SK-N-SH (cell line): ENCODE results near the gene UTP4. TPM values are rescaled to one million over a fixed set of nuclear protein-coding genes. Genes with fewer than 3 reads are reported as not detected.

Experiments
- CTCF ChIA-PET: fragments of 300-600, 350-600 bp; formaldehyde crosslinking; extraction: SDS; loops from one replicate; lab custom pipeline; 2021; lab: Yijun Ruan, JAX
- POLR2A ChIA-PET: fragments of 350-600 bp; sonication (Branson Sonifier 250); formaldehyde crosslinking; extraction: SDS; loops from one replicate; lab custom pipeline; 2020; ENCODE audit warnings: antibody characterized with exemption, inconsistent platforms; lab: Yijun Ruan, JAX
- DNase-seq: peaks from one replicate; pipeline ENCODE4 v3.0.0; 2012
- H2AFZ ChIP-seq: fragments of 200-600 bp; sonication (generic); 2 replicates; pipeline ENCODE4 v1.8.1; 2016; ENCODE audit warnings: antibody characterized with exemption, mild to moderate bottlenecking, low read depth
- H3F3A ChIP-seq: fragments of 200-600 bp; sonication (generic); replicated peaks from 2 replicates; pipeline ENCODE3; 2016; ENCODE audit warnings: antibody characterized with exemption, mild to moderate bottlenecking; ENCODE audit not compliant: insufficient read depth
- H3K27ac ChIP-seq, 2 experiments: fragments of 200-500 bp in 1 of 2; fragments of 200-600 bp in 1 of 2; sonication (Bioruptor generic) in 1 of 2; sonication (generic), shearing (Covaris generic) in 1 of 2; 2 replicates each; pipeline versions ENCODE4 v1.5.1 to v1.6.1; 2014 to 2016; ENCODE audit warnings: low read depth in 2 of 2, inconsistent platforms in 1 of 2, low read length in 1 of 2, mild to moderate bottlenecking in 1 of 2, mixed read lengths in 1 of 2
- H3K27me3 ChIP-seq: fragments of 200-600 bp; sonication (generic), shearing (Covaris generic); 2 replicates; pipeline ENCODE4 v1.6.1; 2016; ENCODE audit warnings: mixed run types; ENCODE audit not compliant: insufficient read depth
- H3K36me3 ChIP-seq, 2 experiments: fragments of 200-500 bp in 1 of 2; fragments of 200-600 bp in 1 of 2; sonication (Bioruptor generic) in 1 of 2; sonication (generic) in 1 of 2; replicated peaks in 1 of 2; 2 replicates each; pipeline versions ENCODE3 to v1.5.1; 2014 to 2016; ENCODE audit warnings: low read length in 1 of 2, mild to moderate bottlenecking in 1 of 2; ENCODE audit not compliant: insufficient read depth in 2 of 2, control insufficient read depth in 1 of 2
- H3K4me1 ChIP-seq, 2 experiments: fragments of 200-500 bp in 1 of 2; fragments of 200-600 bp in 1 of 2; sonication (Bioruptor generic) in 1 of 2; sonication (generic), shearing (Covaris generic) in 1 of 2; 2 replicates each; pipeline versions ENCODE4 v1.5.1 to v1.6.1; 2014 to 2016; ENCODE audit warnings: low read depth in 1 of 2, low read length in 1 of 2, mixed run types in 1 of 2; ENCODE audit not compliant: insufficient read depth in 2 of 2, control insufficient read depth in 1 of 2
- H3K4me2 ChIP-seq: fragments of 200-600 bp; sonication (generic), shearing (Covaris generic); 2 replicates; pipeline ENCODE4 v1.6.1; 2017; ENCODE audit warnings: mixed run types
- H3K4me3 ChIP-seq, 2 experiments: fragments of 200-500 bp in 1 of 2; fragments of 200-600 bp in 1 of 2; sonication (Bioruptor generic) in 1 of 2; sonication (generic), shearing (Covaris generic) in 1 of 2; 2 replicates each; pipeline versions ENCODE4 v1.5.1 to v1.8.1; 2014 to 2016; ENCODE audit warnings: low read depth in 2 of 2, inconsistent platforms in 1 of 2, low read length in 1 of 2, mild to moderate bottlenecking in 1 of 2, mixed read lengths in 1 of 2, moderate library complexity in 1 of 2
- H3K79me2 ChIP-seq: fragments of 200-600 bp; sonication (generic); 2 replicates; pipeline ENCODE4 v1.8.1; 2017; ENCODE audit warnings: mild to moderate bottlenecking; ENCODE audit not compliant: insufficient read depth
- H3K9ac ChIP-seq: fragments of 200-600 bp; sonication (generic); 2 replicates; pipeline ENCODE4 v1.6.1; 2017; ENCODE audit warnings: mixed run types
- H3K9me2 ChIP-seq: fragments of 200-600 bp; sonication (generic); 2 replicates; pipeline ENCODE4 v1.6.1; 2017; ENCODE audit warnings: mixed run types
- H3K9me3 ChIP-seq: fragments of 200-600 bp; sonication (generic); 2 replicates; pipeline ENCODE4 v1.6.1; 2017; ENCODE audit warnings: mixed run types, mild to moderate bottlenecking, moderate library complexity
- H4K20me1 ChIP-seq: fragments of 200-600 bp; sonication (generic); 2 replicates; pipeline ENCODE4 v1.6.1; 2017; ENCODE audit warnings: mild to moderate bottlenecking, mixed run types; ENCODE audit not compliant: insufficient read depth
- CHD2 ChIP-seq: fragments of 150-350 bp; IDR thresholded peaks from 2 replicates; pipeline ENCODE4 v1.6.1; 2018; ENCODE audit warnings: low read length; ENCODE audit not compliant: partially characterized antibody
- EP300 ChIP-seq, 2 experiments: IDR thresholded peaks; 2 replicates each; pipeline versions ENCODE4 v1.4.0 to v1.6.1; 2012; ENCODE audit warnings: borderline replicate concordance in 1 of 2, low read depth in 1 of 2, low read length in 1 of 2
- FOXM1 ChIP-seq: IDR thresholded peaks from 2 replicates; pipeline ENCODE4 v1.4.0; 2012; ENCODE audit warnings: low read depth, mild to moderate bottlenecking
- GABPA ChIP-seq: IDR thresholded peaks from 2 replicates; pipeline ENCODE4 v1.4.0; 2012; ENCODE audit warnings: low read depth, mild to moderate bottlenecking
- JUND ChIP-seq: IDR thresholded peaks from 2 replicates; pipeline ENCODE4 v1.4.0; 2012
- MAX ChIP-seq: IDR thresholded peaks from 2 replicates; pipeline ENCODE4 v1.4.0; 2012; ENCODE audit warnings: low read depth
- PBX3 ChIP-seq: IDR thresholded peaks from 2 replicates; pipeline ENCODE4; 2012
- POLR2AphosphoS5 ChIP-seq: IDR thresholded peaks from 2 replicates; pipeline ENCODE4 v1.6.1; 2012; ENCODE audit warnings: low read depth, low read length
- RAD21 ChIP-seq: IDR thresholded peaks from 2 replicates; pipeline ENCODE4 v1.6.1; 2012; ENCODE audit warnings: mild to moderate bottlenecking, low read length
- RCOR1 ChIP-seq: fragments of 150-350 bp; IDR thresholded peaks from 2 replicates; pipeline ENCODE4 v1.6.1; 2017; ENCODE audit warnings: antibody characterized with exemption, low read length
- RFX5 ChIP-seq: IDR thresholded peaks from 2 replicates; pipeline ENCODE4 v1.6.1; 2012; ENCODE audit warnings: mild to moderate bottlenecking, improper control_type of control experiment, low read length
- RXRA ChIP-seq: IDR thresholded peaks from 2 replicates; pipeline ENCODE4 v1.4.0; 2012; ENCODE audit warnings: low read depth, mild to moderate bottlenecking, borderline replicate concordance
- SMC3 ChIP-seq: IDR thresholded peaks from 2 replicates; pipeline ENCODE4 v1.6.1; 2012; ENCODE audit warnings: low read depth, low read length, improper control_type of control experiment
- TAF1 ChIP-seq: IDR thresholded peaks from 2 replicates; pipeline ENCODE4 v1.6.1; 2012; ENCODE audit warnings: low read depth, mild to moderate bottlenecking, low read length, moderate library complexity, borderline replicate concordance
- TCF12 ChIP-seq: IDR thresholded peaks from 2 replicates; pipeline ENCODE4 v1.4.0; 2012
- TEAD4 ChIP-seq: IDR thresholded peaks from 2 replicates; pipeline ENCODE4 v1.4.0; 2012; ENCODE audit warnings: mild to moderate bottlenecking, borderline replicate concordance; ENCODE audit not compliant: insufficient read depth
- USF1 ChIP-seq: IDR thresholded peaks from 2 replicates; pipeline ENCODE4 v1.4.0; 2012; ENCODE audit warnings: low read depth, borderline replicate concordance
- ZBTB33 ChIP-seq: IDR thresholded peaks from 2 replicates; pipeline ENCODE4 v1.4.0; 2012; ENCODE audit warnings: low read depth, borderline replicate concordance
- WGBS: methylation state at CpG from one replicate; pipeline ENCODE4 v1.1.6; 2017; ENCODE audit warnings: low lambda C conversion rate; 5-methylcytosine and 5-hydroxymethylcytosine counted together
- polyA plus RNA-seq, 3 experiments: library from polyadenylated mRNA; depleted of rRNA; stranded (reverse); fragments of >200 nt; gene quantifications; 2 replicates each; pipeline ENCODE4 v1.2.3, GENCODE V29; 2012
- TF ChIP-seq, protein P1 (sequence below): fragments of 200-600 bp; sonication (generic); IDR thresholded peaks from 2 replicates; pipeline ENCODE4 v1.6.1; 2017; ENCODE audit warnings: antibody characterized with exemption, mild to moderate bottlenecking, moderate library complexity
- TF ChIP-seq, protein P2 (sequence below): fragments of 150-350 bp; IDR thresholded peaks from 2 replicates; pipeline ENCODE4 v1.6.1; 2017; ENCODE audit warnings: antibody characterized with exemption, low read length, low read depth, borderline replicate concordance

The UTP4 gene
- polyA plus RNA-seq, 1 of the 3 experiments (the other 2 are of a cell fraction): 66.5 TPM

DNA sequence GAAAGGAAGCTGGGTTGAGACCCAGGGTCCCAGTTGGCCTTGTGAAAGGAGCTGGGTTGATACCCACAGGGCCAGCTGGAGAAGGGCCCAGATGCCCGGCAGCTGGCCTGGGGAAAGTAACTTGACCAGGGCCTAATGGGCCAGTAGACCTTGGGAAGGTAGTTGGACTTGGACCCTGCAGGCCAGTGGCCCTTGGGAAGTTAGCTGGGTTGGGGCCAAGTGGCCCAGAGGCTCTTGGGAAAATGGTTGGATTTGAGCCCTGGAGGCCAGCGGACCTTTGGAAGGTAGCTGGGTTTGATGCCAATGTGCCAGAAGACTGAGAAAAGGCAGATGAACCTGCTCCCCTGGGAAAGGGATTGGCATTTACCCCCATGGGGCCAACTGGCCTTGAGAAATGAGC lies 13.5 kb upstream of the UTP4 start:
- Histone ChIP-seq H3K9me2 (no peaks in the 10 kb centered on the region), H3F3A (peaks cover 3% of the 10 kb centered on the region), H3K4me2 (no peak overlapping the region)
- 100% methylated on average over 2 of the region's 2 CpGs for WGBS
- TF ChIP-seq EP300 (IDR thresholded peaks at IDR 0.05; ENCODE audit: borderline replicate concordance in 1 of 2, low read depth in 1 of 2, low read length in 1 of 2) (no peak), PBX3 (no peak), RAD21 (no peak), RXRA (no peak), RFX5 (no peak), GABPA (no peak), ZBTB33 (no peak), POLR2AphosphoS5 (no peak), MAX (no peak), USF1 (no peak), TCF12 (no peak), FOXM1 (no peak), SMC3 (no peak), RCOR1 (no peak), CHD2 (no peak), TEAD4 (no peak), JUND (no peak), TAF1 (no peak)
- TF ChIP-seq, protein P1, sequence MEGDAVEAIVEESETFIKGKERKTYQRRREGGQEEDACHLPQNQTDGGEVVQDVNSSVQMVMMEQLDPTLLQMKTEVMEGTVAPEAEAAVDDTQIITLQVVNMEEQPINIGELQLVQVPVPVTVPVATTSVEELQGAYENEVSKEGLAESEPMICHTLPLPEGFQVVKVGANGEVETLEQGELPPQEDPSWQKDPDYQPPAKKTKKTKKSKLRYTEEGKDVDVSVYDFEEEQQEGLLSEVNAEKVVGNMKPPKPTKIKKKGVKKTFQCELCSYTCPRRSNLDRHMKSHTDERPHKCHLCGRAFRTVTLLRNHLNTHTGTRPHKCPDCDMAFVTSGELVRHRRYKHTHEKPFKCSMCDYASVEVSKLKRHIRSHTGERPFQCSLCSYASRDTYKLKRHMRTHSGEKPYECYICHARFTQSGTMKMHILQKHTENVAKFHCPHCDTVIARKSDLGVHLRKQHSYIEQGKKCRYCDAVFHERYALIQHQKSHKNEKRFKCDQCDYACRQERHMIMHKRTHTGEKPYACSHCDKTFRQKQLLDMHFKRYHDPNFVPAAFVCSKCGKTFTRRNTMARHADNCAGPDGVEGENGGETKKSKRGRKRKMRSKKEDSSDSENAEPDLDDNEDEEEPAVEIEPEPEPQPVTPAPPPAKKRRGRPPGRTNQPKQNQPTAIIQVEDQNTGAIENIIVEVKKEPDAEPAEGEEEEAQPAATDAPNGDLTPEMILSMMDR: no peak
- TF ChIP-seq, protein P2, sequence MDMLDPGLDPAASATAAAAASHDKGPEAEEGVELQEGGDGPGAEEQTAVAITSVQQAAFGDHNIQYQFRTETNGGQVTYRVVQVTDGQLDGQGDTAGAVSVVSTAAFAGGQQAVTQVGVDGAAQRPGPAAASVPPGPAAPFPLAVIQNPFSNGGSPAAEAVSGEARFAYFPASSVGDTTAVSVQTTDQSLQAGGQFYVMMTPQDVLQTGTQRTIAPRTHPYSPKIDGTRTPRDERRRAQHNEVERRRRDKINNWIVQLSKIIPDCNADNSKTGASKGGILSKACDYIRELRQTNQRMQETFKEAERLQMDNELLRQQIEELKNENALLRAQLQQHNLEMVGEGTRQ: no peak
- TF ChIP-seq, all 33 proteins: peak for 0
- Histone ChIP-seq H3K36me3 (peaks cover 51 to 70% of the 10 kb centered on the region in 2 experiments), H3K27ac (no peak overlapping the region), H3K9ac (no peak overlapping the region), H3K4me3 (no peak overlapping the region), H3K79me2 (peaks cover 36% of the 10 kb centered on the region), H4K20me1 (peaks cover 31% of the 10 kb centered on the region), H3K9me3 (no peaks in the 10 kb centered on the region), H3K4me1 (no peaks in the 10 kb centered on the region), H3K27me3 (no peaks in the 10 kb centered on the region), H2AFZ (no peak overlapping the region)
- CTCF ChIA-PET: interaction anchor here (0.9 to 7.3 kb wide), 6 partner anchors 11 to 590 kb away, joined by 3 to 91 read pairs (median 4); partner anchors contain the start of gene HAS3
- POLR2A ChIA-PET: no interaction called here
- DNase-seq: no peak
